ENCODE results near the gene KLF7. TPM values are rescaled to one million over a fixed set of nuclear protein-coding genes. Genes with fewer than 3 reads are reported as not detected.
A peak's percentile ranks its signal among the peaks of the same experiment; 100 is the strongest.

The KLF7 gene
- total and polyA plus RNA-seq, 2 donors (not counting 3 experiments of a cell fraction or from before 2014, with no cell fraction given) = 32.8 to 42.9 TPM

GRCh38 chr2:207108440-207108839 is 57.3 kb downstream of the KLF7 start:
- Histone ChIP-seq H3K4me1 (ENCODE audit: control insufficient read depth, extremely low read depth, insufficient read depth, low read length) (peaks cover 3% of the 10 kb centered on the region), H3K79me2 (ENCODE audit: control insufficient read depth, insufficient read depth, low read length) (peaks cover 85% of the 10 kb centered on the region), H3K27me3 (ENCODE audit: control insufficient read depth in 2 of 2, insufficient read depth in 2 of 2, low read length in 2 of 2) (no peaks in the 10 kb centered on the region), H3K36me3 (ENCODE audit: control insufficient read depth in 2 of 2, extremely low read depth in 1 of 2, insufficient read depth in 2 of 2, low read length in 2 of 2) (peaks cover 10 to 12% of the 10 kb centered on the region in 2 experiments), H3K9ac (replicated peaks; ENCODE audit: extremely low read depth, insufficient read depth, low read length) (no peak overlapping the region), H4K20me1 (replicated peaks; ENCODE audit: control insufficient read depth, extremely low read depth, insufficient read depth, low read length) (no peaks in the 10 kb centered on the region), H3K27ac (ENCODE audit: insufficient read depth, low read depth, low read length) (no peak overlapping the region), H3K4me3 (replicated peaks in 1 of 3; ENCODE audit: insufficient read depth in 1 of 3, low read depth in 1 of 3, low read length in 3 of 3) (no peak overlapping the region), H2AFZ (ENCODE audit: low read depth, low read length) (no peak overlapping the region), H3K9me3 (replicated peaks; ENCODE audit: control insufficient read depth, insufficient read depth, low read length) (no peaks in the 10 kb centered on the region), H3K9me1 (replicated peaks; ENCODE audit: control insufficient read depth, extremely low read depth, insufficient read depth, low read length) (no peaks in the 10 kb centered on the region), H3K4me2 (ENCODE audit: insufficient read depth, low read length) (no peak overlapping the region)
- DNase-seq (ENCODE audit: low read depth, low spot score) (no peak), FAIRE-seq (peak; percentile 4)
- TF ChIP-seq MYC (IDR thresholded peaks at IDR 0.05; ENCODE audit: low read depth, low read length) (no peak), POLR2A (IDR thresholded peaks at IDR 0.05; ENCODE audit: low read depth, low read length) (no peak), FOS (IDR thresholded peaks at IDR 0.05; ENCODE audit: borderline replicate concordance, insufficient read depth, low read length) (no peak), POLR2AphosphoS5 (IDR thresholded peaks at IDR 0.05; ENCODE audit: insufficient read depth, low read depth, low read length) (no peak)
- CTCF ChIA-PET = interaction anchor here (1.2 to 1.6 kb wide), 6 partner anchors 9 to 364 kb away, joined by 3 to 4 read pairs (median 3); no protein-coding TSS in a partner anchor
- dilution Hi-C loops (cut with MboI; ENCODE audit: extremely low pct_ligation_motif_present, low sequenced_read_pairs) (no loop called here), intact Hi-C loops (cut with micrococcal nuclease) (no loop called here)
- BruUV-seq (replicated peaks) = no TSS peak
- POLR2A ChIA-PET = no interaction called here

GRCh38 chr2:207107551-207107950 is 58.2 kb downstream of the KLF7 start:
- peaks cover 3% of the 10 kb centered on the region for H3K4me1 ChIP-seq (ENCODE audit: control insufficient read depth, extremely low read depth, insufficient read depth, low read length)
- H3K9me3 ChIP-seq (replicated peaks; ENCODE audit: control insufficient read depth, insufficient read depth, low read length) = no peaks in the 10 kb centered on the region
- POLR2A ChIA-PET = no interaction called here
- H3K36me3 ChIP-seq (ENCODE audit: control insufficient read depth in 2 of 2, extremely low read depth in 1 of 2, insufficient read depth in 2 of 2, low read length in 2 of 2) = peaks cover 10 to 12% of the 10 kb centered on the region in 2 experiments
- intact Hi-C loops (cut with micrococcal nuclease) (no loop called here), dilution Hi-C loops (cut with MboI; ENCODE audit: extremely low pct_ligation_motif_present, low sequenced_read_pairs) (no loop called here)
- CTCF ChIA-PET = interaction anchor here (1.2 to 1.6 kb wide), 4 partner anchors 11 to 365 kb away, joined by 3 to 4 read pairs (median 4); no protein-coding TSS in a partner anchor
- DNase-seq (ENCODE audit: low read depth, low spot score) (no peak), FAIRE-seq (no peak)
- H3K9ac ChIP-seq (replicated peaks; ENCODE audit: extremely low read depth, insufficient read depth, low read length) = no peak overlapping the region
- no peak overlapping the region for H2AFZ ChIP-seq (ENCODE audit: low read depth, low read length)
- TF ChIP-seq POLR2AphosphoS5 (IDR thresholded peaks at IDR 0.05; ENCODE audit: insufficient read depth, low read depth, low read length) (no peak), FOS (IDR thresholded peaks at IDR 0.05; ENCODE audit: borderline replicate concordance, insufficient read depth, low read length) (no peak), MYC (IDR thresholded peaks at IDR 0.05; ENCODE audit: low read depth, low read length) (no peak), EZH2 (IDR thresholded peaks at IDR 0.05; ENCODE audit: borderline replicate concordance, low read depth, low read length, severe bottlenecking) (no peak), POLR2A (IDR thresholded peaks at IDR 0.05; ENCODE audit: low read depth, low read length) (no peak), JUN (IDR thresholded peaks at IDR 0.05; ENCODE audit: borderline replicate concordance, insufficient read depth, insufficient read length, low read depth) (no peak), GATA2 (IDR thresholded peaks at IDR 0.05; ENCODE audit: insufficient read depth, insufficient read length, low read depth, low read length) (no peak)
- TF ChIP-seq, protein P1, sequence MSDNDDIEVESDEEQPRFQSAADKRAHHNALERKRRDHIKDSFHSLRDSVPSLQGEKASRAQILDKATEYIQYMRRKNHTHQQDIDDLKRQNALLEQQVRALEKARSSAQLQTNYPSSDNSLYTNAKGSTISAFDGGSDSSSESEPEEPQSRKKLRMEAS (IDR thresholded peaks at IDR 0.05; ENCODE audit: insufficient read depth, insufficient read length) = no peak
- TF ChIP-seq, protein P2, sequence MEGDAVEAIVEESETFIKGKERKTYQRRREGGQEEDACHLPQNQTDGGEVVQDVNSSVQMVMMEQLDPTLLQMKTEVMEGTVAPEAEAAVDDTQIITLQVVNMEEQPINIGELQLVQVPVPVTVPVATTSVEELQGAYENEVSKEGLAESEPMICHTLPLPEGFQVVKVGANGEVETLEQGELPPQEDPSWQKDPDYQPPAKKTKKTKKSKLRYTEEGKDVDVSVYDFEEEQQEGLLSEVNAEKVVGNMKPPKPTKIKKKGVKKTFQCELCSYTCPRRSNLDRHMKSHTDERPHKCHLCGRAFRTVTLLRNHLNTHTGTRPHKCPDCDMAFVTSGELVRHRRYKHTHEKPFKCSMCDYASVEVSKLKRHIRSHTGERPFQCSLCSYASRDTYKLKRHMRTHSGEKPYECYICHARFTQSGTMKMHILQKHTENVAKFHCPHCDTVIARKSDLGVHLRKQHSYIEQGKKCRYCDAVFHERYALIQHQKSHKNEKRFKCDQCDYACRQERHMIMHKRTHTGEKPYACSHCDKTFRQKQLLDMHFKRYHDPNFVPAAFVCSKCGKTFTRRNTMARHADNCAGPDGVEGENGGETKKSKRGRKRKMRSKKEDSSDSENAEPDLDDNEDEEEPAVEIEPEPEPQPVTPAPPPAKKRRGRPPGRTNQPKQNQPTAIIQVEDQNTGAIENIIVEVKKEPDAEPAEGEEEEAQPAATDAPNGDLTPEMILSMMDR (IDR thresholded peaks at IDR 0.05; ENCODE audit: extremely low read depth in 1 of 2, insufficient read depth in 1 of 2, low read depth in 1 of 2, low read length in 2 of 2) = no peak
- H3K4me3 ChIP-seq (replicated peaks in 1 of 3; ENCODE audit: insufficient read depth in 1 of 3, low read depth in 1 of 3, low read length in 3 of 3) = no peak overlapping the region
- no peak overlapping the region for H3K4me2 ChIP-seq (ENCODE audit: insufficient read depth, low read length)
- no peak overlapping the region for H3K27ac ChIP-seq (ENCODE audit: insufficient read depth, low read depth, low read length)
- H3K79me2 ChIP-seq (ENCODE audit: control insufficient read depth, insufficient read depth, low read length) = peaks cover 85% of the 10 kb centered on the region
- H3K9me1 ChIP-seq (replicated peaks; ENCODE audit: control insufficient read depth, extremely low read depth, insufficient read depth, low read length) = no peaks in the 10 kb centered on the region
- no peaks in the 10 kb centered on the region for H4K20me1 ChIP-seq (replicated peaks; ENCODE audit: control insufficient read depth, extremely low read depth, insufficient read depth, low read length)
- H3K27me3 ChIP-seq (ENCODE audit: control insufficient read depth in 2 of 2, insufficient read depth in 2 of 2, low read length in 2 of 2) = no peaks in the 10 kb centered on the region
- no TSS peak for BruUV-seq (replicated peaks)
